H9 (cell line): ENCODE results near the gene ABI3. TPM values are rescaled to one million over a fixed set of nuclear protein-coding genes. Genes with fewer than 3 reads are reported as not detected.

Experiments
- DNase-seq: peaks from one replicate; pipeline ENCODE4 v3.0.0-alpha.2; 2017
- H2AFZ ChIP-seq: one replicate; pipeline ENCODE4 v1.6.1; 2013; ENCODE audit warnings: mild to moderate bottlenecking, low read length, control low read depth, moderate library complexity
- H2AK5ac ChIP-seq: 2 replicates; pipeline ENCODE4 v1.6.1; 2013; ENCODE audit warnings: low read length, control low read depth, mixed read lengths; ENCODE audit not compliant: insufficient read length
- H2BK120ac ChIP-seq: one replicate; pipeline ENCODE4 v1.6.1; 2013; ENCODE audit warnings: low read depth, mild to moderate bottlenecking, low read length, control low read depth, inconsistent platforms; ENCODE audit not compliant: poor library complexity, severe bottlenecking
- H2BK12ac ChIP-seq: 2 replicates; pipeline ENCODE4 v1.6.1; 2013; ENCODE audit warnings: low read length, control low read depth, mixed read lengths, low read depth; ENCODE audit not compliant: insufficient read length
- H2BK15ac ChIP-seq: 2 replicates; pipeline ENCODE4 v1.6.1; 2013; ENCODE audit warnings: low read depth, low read length, control low read depth
- H2BK20ac ChIP-seq: one replicate; pipeline ENCODE4 v1.6.1; 2013; ENCODE audit warnings: low read depth, mild to moderate bottlenecking, low read length, control low read depth, inconsistent platforms; ENCODE audit not compliant: poor library complexity, severe bottlenecking
- H2BK5ac ChIP-seq: 2 replicates; pipeline ENCODE4 v1.6.1; 2013; ENCODE audit warnings: low read length, control low read depth, mixed read lengths; ENCODE audit not compliant: insufficient read length
- H3K14ac ChIP-seq: 2 replicates; pipeline ENCODE4 v1.6.1; 2013; ENCODE audit warnings: low read length, control low read depth; ENCODE audit not compliant: insufficient read depth
- H3K18ac ChIP-seq: 2 replicates; pipeline ENCODE4 v1.6.1; 2013; ENCODE audit warnings: low read depth, mild to moderate bottlenecking, mixed read lengths, low read length, control low read depth; ENCODE audit not compliant: insufficient read length
- H3K23ac ChIP-seq: 2 replicates; pipeline ENCODE4 v1.6.1; 2013; ENCODE audit warnings: low read length, control low read depth, mixed read lengths, low read depth; ENCODE audit not compliant: insufficient read length
- H3K23me2 ChIP-seq: 2 replicates; pipeline ENCODE4 v1.6.1; 2013; ENCODE audit warnings: low read depth, mild to moderate bottlenecking, mixed read lengths, low read length, control low read depth; ENCODE audit not compliant: insufficient read length, poor library complexity, severe bottlenecking
- H3K27ac ChIP-seq: 2 replicates; pipeline ENCODE4 v1.5.1; 2013; ENCODE audit warnings: low read length, control low read depth, mixed read lengths, low read depth; ENCODE audit not compliant: insufficient read length
- H3K27me3 ChIP-seq: 2 replicates; pipeline ENCODE4 v1.6.1; 2013; ENCODE audit warnings: low read length, control low read depth, inconsistent platforms; ENCODE audit not compliant: insufficient read depth
- H3K4ac ChIP-seq: 2 replicates; pipeline ENCODE4 v1.6.1; 2013; ENCODE audit warnings: low read depth, mild to moderate bottlenecking, control low read depth, inconsistent platforms, low read length, moderate library complexity
- H3K4me1 ChIP-seq: 2 replicates; pipeline ENCODE4 v1.6.1; 2013; ENCODE audit warnings: low read length, control low read depth, inconsistent platforms; ENCODE audit not compliant: insufficient read depth
- H3K4me2 ChIP-seq: 2 replicates; pipeline ENCODE4 v1.6.1; 2013; ENCODE audit warnings: low read length, control low read depth, mixed read lengths; ENCODE audit not compliant: insufficient read length, insufficient read depth
- H3K56ac ChIP-seq: 2 replicates; pipeline ENCODE4 v1.6.1; 2013; ENCODE audit warnings: low read depth, mild to moderate bottlenecking, mixed read lengths, low read length, control low read depth; ENCODE audit not compliant: insufficient read length
- H3K79me1 ChIP-seq: 2 replicates; pipeline ENCODE4 v1.6.1; 2013; ENCODE audit warnings: low read depth, mild to moderate bottlenecking, moderate library complexity, low read length, control low read depth, inconsistent platforms; ENCODE audit not compliant: insufficient read depth, poor library complexity, severe bottlenecking
- H3K79me2 ChIP-seq: 2 replicates; pipeline ENCODE4 v1.6.1; 2013; ENCODE audit warnings: low read length, control low read depth, inconsistent platforms; ENCODE audit not compliant: insufficient read depth
- H3K9ac ChIP-seq: 2 replicates; pipeline ENCODE4 v1.6.1; 2013; ENCODE audit warnings: low read length, control low read depth, mixed read lengths; ENCODE audit not compliant: insufficient read length; ENCODE audit errors: extremely low read depth
- H3K9me3 ChIP-seq: one replicate; pipeline ENCODE4 v1.6.1; 2013; ENCODE audit warnings: low read depth, low read length, inconsistent platforms; ENCODE audit not compliant: control insufficient read depth
- H3T11ph ChIP-seq: one replicate; pipeline ENCODE4 v1.6.1; 2013; ENCODE audit warnings: mild to moderate bottlenecking, low read length, control low read depth, inconsistent platforms
- H4K20me1 ChIP-seq: one replicate; pipeline ENCODE4 v1.6.1; 2013; ENCODE audit not compliant: control insufficient read depth, insufficient read length, insufficient read depth
- H4K5ac ChIP-seq: 2 replicates; pipeline ENCODE4 v1.6.1; 2013; ENCODE audit warnings: low read depth, mild to moderate bottlenecking, mixed read lengths, low read length, control low read depth; ENCODE audit not compliant: insufficient read length
- H4K8ac ChIP-seq: replicated peaks from 2 replicates; pipeline ENCODE4 v1.6.1; 2013; ENCODE audit warnings: low read length, control low read depth, mixed read lengths, low read depth; ENCODE audit not compliant: insufficient read length
- H4K91ac ChIP-seq: 2 replicates; pipeline ENCODE4 v1.6.1; 2013; ENCODE audit warnings: low read depth, mild to moderate bottlenecking, moderate library complexity, mixed read lengths, low read length, control low read depth; ENCODE audit not compliant: insufficient read length
- H3K27ac Mint-ChIP-seq, 3 experiments: 2 replicates in 2 of 3; 3 replicates in 1 of 3; pipeline ENCODE4 v1.8.0; 2020 to 2021; ENCODE audit warnings: mixed read lengths in 3 of 3, mild to moderate bottlenecking in 1 of 3, moderate library complexity in 1 of 3
- H3K27me3 Mint-ChIP-seq: 2 replicates; pipeline ENCODE4 v1.8.0; 2021; ENCODE audit warnings: low read depth, mild to moderate bottlenecking, moderate library complexity, mixed read lengths
- H3K36me3 Mint-ChIP-seq, 3 experiments: 2 replicates in 2 of 3; 3 replicates in 1 of 3; pipeline ENCODE4 v1.8.0; 2020 to 2021; ENCODE audit warnings: low read depth in 3 of 3, mixed read lengths in 3 of 3; ENCODE audit not compliant: insufficient read depth in 1 of 3
- H3K4me1 Mint-ChIP-seq, 2 experiments: 2 replicates each; pipeline ENCODE4 v1.8.0; 2020; ENCODE audit warnings: mixed read lengths in 2 of 2
- H3K4me3 Mint-ChIP-seq, 2 experiments: 2 replicates in 1 of 2; 3 replicates in 1 of 2; pipeline ENCODE4 v1.8.0; 2020 to 2021; ENCODE audit warnings: mild to moderate bottlenecking in 2 of 2, mixed read lengths in 2 of 2, moderate library complexity in 1 of 2
- H3K9me3 Mint-ChIP-seq, 2 experiments: 2 replicates in 1 of 2; 3 replicates in 1 of 2; pipeline ENCODE4 v1.8.0; 2020; ENCODE audit warnings: mild to moderate bottlenecking in 2 of 2, mixed read lengths in 2 of 2, moderate library complexity in 1 of 2
- CTCF ChIP-seq: fragments of 200-600 bp; sonication (generic); conservative IDR thresholded peaks from 3 replicates; pipeline ENCODE4 v1.8.0; 2021; ENCODE audit warnings: antibody characterized with exemption, mild to moderate bottlenecking
- WGBS: extraction: QIAGEN DNeasy Blood & Tissue Kit; methylation state at CpG from one replicate; pipeline ENCODE4 v1.1.7; 2013; ENCODE audit warnings: missing lambda C conversion rate, low lambda C conversion rate, mixed read lengths; ENCODE audit not compliant: insufficient read length; ENCODE audit errors: extremely low coverage; 5-methylcytosine and 5-hydroxymethylcytosine counted together
- total RNA-seq: library from RNA; stranded (reverse); gene quantifications from 2 replicates; pipeline ENCODE4 v1.2.1, GENCODE V29; 2021

The ABI3 gene
- total RNA-seq, 1 experiment from 2014 or later = 2.1 TPM

GRCh38 chr17:49247944-49248343, 37.4 kb downstream of the ABI3 start:
- H3K27ac Mint-ChIP-seq = no peak overlapping the region

More at GRCh38 chr17:49247944-49248343, 37.4 kb downstream of the ABI3 start:
- Histone ChIP-seq H2AFZ (no peak overlapping the region), H3K4ac (no peak overlapping the region), H4K8ac (no peak overlapping the region), H3K79me1 (no peaks in the 10 kb centered on the region), H2BK120ac (no peak overlapping the region), H3K27me3 (no peaks in the 10 kb centered on the region), H3K27ac (no peak overlapping the region), H2AK5ac (no peak overlapping the region), H3K9me3 (no peaks in the 10 kb centered on the region), H3K14ac (no peak overlapping the region), H3K18ac (no peak overlapping the region), H4K5ac (no peak overlapping the region), H2BK5ac (no peak overlapping the region), H3K9ac (no peak overlapping the region), H3K23ac (no peak overlapping the region), H3K23me2 (no peaks in the 10 kb centered on the region), H2BK15ac (no peak overlapping the region), H3K4me2 (no peak overlapping the region), H4K91ac (no peak overlapping the region), H3K56ac (no peak overlapping the region), H3K79me2 (no peaks in the 10 kb centered on the region), H2BK12ac (no peak overlapping the region), H3K4me1 (no peaks in the 10 kb centered on the region), H2BK20ac (no peak overlapping the region), H4K20me1 (no peaks in the 10 kb centered on the region), H3T11ph (no peak overlapping the region)
- WGBS = no CpG with 5 or more reads among the region's 7 CpGs
- DNase-seq = no peak
- Mint-ChIP-seq H3K4me3 (no peak overlapping the region), H3K4me1 (peaks cover 0 to 2% of the 10 kb centered on the region in 2 experiments; a peak in 1 of 4 replicates), H3K27me3 (peaks cover 4% of the 10 kb centered on the region), H3K36me3 (no peaks in the 10 kb centered on the region), H3K9me3 (no peaks in the 10 kb centered on the region; a peak in 1 of 5 replicates)
- no peak for TF ChIP-seq CTCF
